Brain microvascular endothelial cell (primary cell): ENCODE results near the gene OR52H1.

ENCODE experiments used
- DNase-seq: peaks from one replicate; pipeline ENCODE4 v3.0.0-alpha.2; 2020
- H3K27ac ChIP-seq: fragments of 250-450 bp; sonication (Bioruptor Pico); 2 replicates; pipeline ENCODE4 v1.5.1; 2020; ENCODE audit warnings: mild to moderate bottlenecking, moderate library complexity
- H3K27me3 ChIP-seq: fragments of 250-450 bp; sonication (Bioruptor Pico); replicated peaks from 2 replicates; pipeline ENCODE4 v1.5.1; 2020; ENCODE audit warnings: mild to moderate bottlenecking
- H3K36me3 ChIP-seq: fragments of 250-450 bp; sonication (Bioruptor Pico); replicated peaks from 2 replicates; pipeline ENCODE4 v1.5.1; 2020; ENCODE audit warnings: mild to moderate bottlenecking
- H3K4me3 ChIP-seq: 2 replicates; pipeline ENCODE4 v1.5.1; 2011; ENCODE audit warnings: low read depth, mild to moderate bottlenecking, control low read depth, low read length, moderate library complexity
- CTCF ChIP-seq: IDR thresholded peaks from 2 replicates; pipeline ENCODE4 v1.5.1; 2011; ENCODE audit warnings: low read depth, mild to moderate bottlenecking, moderate library complexity, low read length, control low read depth, inconsistent platforms; ENCODE audit errors: missing control alignments
- in situ Hi-C: cut with HindIII; loops from 2 replicates; pipeline ENCODE4 v1.10.0; 2017; ENCODE audit warnings: low sequenced_read_pairs, low pct_ligation_motif_present

OR52H1 gene

GRCh38 chr11:5531053-5531831, 17.1 kb downstream of the OR52H1 start:
- no peak for DNase-seq
- Histone ChIP-seq H3K4me3 (no peak overlapping the region), H3K27ac (no peak overlapping the region), H3K36me3 (no peaks in the 10 kb centered on the region), H3K27me3 (no peaks in the 10 kb centered on the region)
- in situ Hi-C loops, result no loop called here
- TF ChIP-seq CTCF, result no peak

GRCh38 chr11:5528495-5528894, 19.8 kb downstream of the OR52H1 start:
- no peak for TF ChIP-seq CTCF
- in situ Hi-C loops, result no loop called here
- Histone ChIP-seq H3K27me3 (no peaks in the 10 kb centered on the region), H3K4me3 (no peak overlapping the region), H3K27ac (no peak overlapping the region), H3K36me3 (no peaks in the 10 kb centered on the region)
- DNase-seq, result no peak

GRCh38 chr11:5527716-5528115, 20.6 kb downstream of the OR52H1 start:
- no peaks in the 10 kb centered on the region for H3K27me3 ChIP-seq

GRCh38 chr11:5524756-5525155, 23.6 kb downstream of the OR52H1 start:
- Histone ChIP-seq H3K4me3 (no peak overlapping the region), H3K36me3 (no peaks in the 10 kb centered on the region), H3K27me3 (no peaks in the 10 kb centered on the region), H3K27ac (no peak overlapping the region)
- DNase-seq, result no peak
- in situ Hi-C loops, result no loop called here
- TF ChIP-seq CTCF, result no peak

More at GRCh38 chr11:5527716-5528115, 20.6 kb downstream of the OR52H1 start:
- Histone ChIP-seq H3K36me3 (no peaks in the 10 kb centered on the region), H3K4me3 (no peak overlapping the region), H3K27ac (no peak overlapping the region)
- no peak for TF ChIP-seq CTCF
- in situ Hi-C loops, result no loop called here
- no peak for DNase-seq

- no peaks in the 10 kb centered on the region for H3K27me3 ChIP-seq
- no peaks in the 10 kb centered on the region for H3K36me3 ChIP-seq
- no peak for DNase-seq
- TF ChIP-seq CTCF, result no peak
- no peak overlapping the region for H3K27ac ChIP-seq
- in situ Hi-C loops, result no loop called here
- H3K4me3 ChIP-seq, result no peak overlapping the region
These were observed 26.0 kb downstream of the OR52H1 start for GRCh38 chr11:5522308-5522707.

GRCh38 chr11:5521540-5521939, 26.8 kb downstream of the OR52H1 start:
- no peaks in the 10 kb centered on the region for H3K27me3 ChIP-seq
- TF ChIP-seq CTCF, result no peak
- no peak overlapping the region for H3K27ac ChIP-seq
- H3K36me3 ChIP-seq, result no peaks in the 10 kb centered on the region
- H3K4me3 ChIP-seq, result no peak overlapping the region
- DNase-seq, result no peak
- in situ Hi-C loops, result no loop called here
